Measurements from ENCODE around the gene VTN. TPM values are rescaled to one million over a fixed set of nuclear protein-coding genes. Genes with fewer than 3 reads are reported as not detected.
A peak's percentile ranks its signal among the peaks of the same experiment; 100 is the strongest.

Gene VTN
- total RNA-seq, 1 donor, result not detected

DNA sequence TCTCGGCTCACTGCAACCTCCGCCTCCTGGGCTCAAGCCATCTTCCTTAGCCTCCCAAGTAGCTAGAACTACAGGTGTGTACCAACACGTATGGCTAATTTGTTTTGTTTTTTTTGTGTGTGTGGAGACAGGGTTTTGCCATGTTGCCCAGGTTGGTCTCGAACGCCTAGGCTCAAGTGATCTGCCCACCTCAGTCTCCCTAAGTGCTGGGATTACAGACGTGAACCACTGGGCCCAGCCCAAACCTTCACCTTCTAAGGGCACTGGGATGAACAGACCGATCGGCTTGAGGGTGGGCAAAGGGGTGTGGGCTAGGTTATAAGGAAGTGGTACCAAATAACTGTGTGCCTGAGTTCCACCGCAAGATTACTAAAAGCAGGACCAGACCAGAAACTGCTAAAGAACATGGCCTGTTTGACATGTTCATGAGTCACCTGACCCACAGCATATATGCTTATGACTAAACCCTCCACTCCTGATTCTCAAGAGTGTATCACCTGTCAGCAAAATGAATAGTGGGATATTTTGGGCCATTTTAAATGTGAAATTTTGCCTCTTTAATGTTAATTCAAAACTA is 43.0 kb downstream of the VTN start:
- no peak for DNase-seq (ENCODE audit: low read depth in 2 of 3, low spot score in 2 of 3)

GRCh38 chr17:28326114-28326513 is 44.0 kb downstream of the VTN start:
- no peak for DNase-seq (ENCODE audit: low read depth in 2 of 3, low spot score in 2 of 3)

- DNase-seq (ENCODE audit: low read depth in 2 of 3, low spot score in 2 of 3), result no peak
These were observed 44.9 kb downstream of the VTN start for GRCh38 chr17:28325211-28325610.

DNA sequence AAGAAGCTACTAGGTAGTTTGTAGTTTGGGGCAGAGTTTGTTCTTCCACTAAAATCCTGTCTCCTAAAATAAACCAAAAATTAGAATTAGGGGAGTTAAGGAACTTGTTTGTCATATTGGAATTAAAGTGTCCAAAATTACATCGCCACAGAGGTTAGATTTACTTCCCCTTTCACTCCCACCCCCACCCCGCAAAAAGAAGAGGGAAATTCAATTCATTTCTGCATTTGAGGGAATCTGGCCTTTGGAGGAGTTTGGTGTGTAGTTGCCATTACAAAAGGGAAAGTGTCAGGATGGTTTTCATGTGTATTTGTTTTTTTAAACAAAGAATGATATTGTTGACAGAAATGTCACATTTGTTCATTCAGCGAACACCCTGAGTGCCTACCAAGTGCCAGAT is 45.3 kb downstream of the VTN start:
- peak in 1 of 3 donors; percentile 30 for DNase-seq (ENCODE audit: low read depth in 2 of 3, low spot score in 2 of 3)

DNA sequence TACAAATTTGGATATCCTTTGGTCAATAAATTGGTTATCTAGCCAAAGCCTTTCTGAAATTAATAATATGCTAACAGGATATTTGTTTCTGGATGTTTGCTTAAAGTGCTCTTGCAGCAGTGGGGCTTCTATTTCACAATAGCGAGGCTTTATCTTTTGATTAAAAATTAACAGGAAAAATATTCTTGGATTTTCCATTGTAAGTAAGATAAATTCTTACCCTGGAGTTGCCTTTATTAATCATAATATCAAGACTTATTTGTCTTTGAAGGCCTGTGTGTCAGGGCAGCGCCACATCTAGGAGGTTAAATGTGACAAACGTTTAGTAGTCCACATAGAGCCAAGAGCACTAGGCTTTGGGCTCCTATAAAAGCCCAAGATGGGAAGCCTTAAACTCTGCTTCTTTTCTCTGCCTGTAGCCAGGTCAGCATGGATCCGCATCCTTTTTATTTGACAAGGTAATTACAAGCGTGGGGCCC is 45.8 kb downstream of the VTN start:
- DNase-seq (ENCODE audit: low read depth in 2 of 3, low spot score in 2 of 3), result no peak

DNA sequence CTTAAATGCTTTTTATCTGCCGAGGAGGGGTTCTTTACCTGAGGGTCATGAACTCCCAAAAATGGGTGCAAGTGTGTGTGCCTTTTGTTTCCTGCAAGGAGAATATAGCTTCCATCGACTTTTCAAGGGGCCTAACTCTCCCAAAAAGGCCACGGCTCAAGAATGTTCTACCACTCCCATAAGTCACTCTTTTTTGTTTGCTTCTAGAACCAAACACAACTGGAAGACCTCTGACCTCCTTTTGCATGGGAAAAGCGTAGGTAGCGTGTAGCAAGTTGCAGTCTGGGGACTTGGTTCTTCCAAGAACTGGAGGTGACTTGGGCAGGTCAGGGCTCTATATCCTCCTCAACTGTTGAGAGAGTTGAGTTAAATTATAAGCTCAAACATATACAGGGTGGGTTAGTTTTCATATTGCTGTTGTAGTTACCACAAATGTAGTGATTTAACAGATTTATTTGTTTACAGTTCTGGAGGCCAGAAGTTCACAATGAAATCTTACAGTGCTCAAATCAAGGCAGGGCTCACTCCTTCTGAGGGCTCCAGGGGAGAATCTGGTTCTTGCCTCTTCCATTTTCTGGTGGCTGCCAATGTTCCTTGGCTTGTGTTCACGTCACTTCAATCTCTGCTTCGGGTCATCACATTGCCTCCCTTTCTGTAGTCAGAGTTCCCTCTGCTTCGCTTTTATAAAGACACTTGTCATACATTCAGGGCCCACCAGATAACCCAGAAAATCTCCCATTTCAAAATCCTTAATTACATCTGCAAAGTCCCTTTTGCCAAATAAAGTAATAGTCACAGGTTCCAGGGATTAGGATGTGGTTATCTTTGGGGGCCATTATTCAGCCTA is 49.7 kb downstream of the VTN start:
- DNase-seq (ENCODE audit: low read depth in 2 of 3, low spot score in 2 of 3), result no peak

DNA sequence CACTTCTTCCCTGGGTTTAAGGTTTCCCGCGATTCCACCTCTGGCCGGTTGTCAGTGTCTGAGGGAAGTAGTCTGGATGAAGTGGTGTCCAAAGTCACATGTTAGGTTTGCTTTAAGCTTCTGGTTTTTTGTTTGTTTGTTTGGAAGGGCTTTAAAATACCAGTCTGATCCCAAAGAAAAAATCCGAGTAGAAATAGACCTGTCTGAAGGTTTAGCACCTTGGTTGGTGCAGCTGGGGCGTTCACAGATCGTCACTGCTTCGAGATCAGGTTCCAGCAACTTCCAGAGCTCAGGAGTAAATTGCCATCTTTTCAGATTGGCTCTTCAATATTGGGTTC is 50.5 kb downstream of the VTN start:
- DNase-seq (ENCODE audit: low read depth in 2 of 3, low spot score in 2 of 3), result no peak

GRCh38 chr17:28318759-28319597 is 51.1 kb downstream of the VTN start, which contains the start of gene TMEM97:
TSS of gene TMEM97 (plus strand) at chr17:28319200. CDS start at chr17:28319240, 40 bp downstream.
- DNase-seq (ENCODE audit: low read depth in 2 of 3, low spot score in 2 of 3), result peak; percentile 82 to 97 (median 95)

DNA sequence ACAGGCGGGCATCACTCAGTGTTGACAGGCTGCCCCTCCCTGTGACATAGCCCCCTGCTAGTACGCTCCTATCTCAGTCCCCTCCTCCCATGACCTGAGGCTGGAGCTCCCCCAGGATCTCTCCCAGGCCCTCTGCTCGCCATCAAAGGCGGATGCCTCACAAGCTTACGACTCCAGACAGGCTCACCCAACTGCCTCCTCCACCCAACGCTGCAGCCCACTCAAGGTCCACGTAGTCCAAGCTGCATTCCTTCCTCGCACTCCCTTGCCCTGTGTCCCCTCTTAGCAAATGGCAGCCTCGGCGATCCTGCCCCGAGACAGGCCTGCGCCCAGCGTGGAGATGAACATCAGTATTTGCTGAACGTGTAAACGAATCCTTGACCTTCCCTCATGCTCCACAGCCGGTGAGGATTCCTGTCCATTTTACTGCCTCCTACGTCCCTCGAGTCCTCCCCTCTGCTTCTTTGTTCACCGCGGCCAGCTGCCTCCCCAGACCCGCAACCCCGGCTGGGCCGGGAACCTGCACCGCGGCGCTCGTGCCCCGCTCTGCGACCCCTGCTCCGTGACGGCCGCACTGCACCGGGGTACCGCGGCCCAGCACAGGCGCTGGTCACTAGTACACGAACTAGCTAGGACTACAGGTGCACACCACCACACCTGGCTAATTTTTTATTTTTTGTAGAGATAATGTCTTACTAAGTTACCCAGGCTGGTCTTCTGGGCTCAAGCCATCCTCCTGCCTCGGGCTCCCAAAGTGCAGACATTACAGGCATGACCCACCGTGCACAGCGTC is 51.9 kb downstream of the VTN start:
- no peak for DNase-seq (ENCODE audit: low read depth in 2 of 3, low spot score in 2 of 3)

Other genes with a start within 250 kb of the VTN start
- gene TMEM97, start 51.1 kb downstream of the VTN start, total RNA-seq, result 17.8 TPM
- 17.5 TPM for gene IFT20, start 34.8 kb downstream of the VTN start, total RNA-seq
- 22.4 TPM for gene TNFAIP1, start 34.5 kb downstream of the VTN start, total RNA-seq
- gene POLDIP2, start 12.8 kb downstream of the VTN start, total RNA-seq, result 68.1 TPM
- not detected for gene SEBOX, start 5.1 kb downstream of the VTN start, total RNA-seq
- 32.3 TPM for gene SARM1, start 1.4 kb upstream of the VTN start, total RNA-seq
- 3.5 TPM for gene SLC46A1, start 35.9 kb upstream of the VTN start, total RNA-seq
- not detected for gene SLC13A2, start 103.3 kb upstream of the VTN start, total RNA-seq
- gene FOXN1, start 136.0 kb upstream of the VTN start, total RNA-seq, result not detected
- 12.1 TPM for gene UNC119, start 182.3 kb upstream of the VTN start, total RNA-seq
- 71.6 TPM for gene PIGS, start 201.2 kb upstream of the VTN start, total RNA-seq
- 55.5 TPM for gene ALDOC, start 206.6 kb upstream of the VTN start, total RNA-seq
- 6.2 TPM for gene SPAG5, start 228.7 kb upstream of the VTN start, total RNA-seq
- gene RSKR, start 243.9 kb upstream of the VTN start, total RNA-seq, result 8.1 TPM